GM12865 (cell line): ENCODE data around the gene UGCG.

Experiments used
- DNase-seq: peaks from one replicate; pipeline ENCODE4 v3.0.0; 2010; ENCODE audit warnings: low read depth
- H3K4me3 ChIP-seq: 2 replicates; pipeline ENCODE4 v1.5.1; 2011; ENCODE audit warnings: mild to moderate bottlenecking, low read depth, low read length, control low read depth
- CTCF ChIP-seq: IDR thresholded peaks from 2 replicates; pipeline ENCODE4 v1.5.1; 2011; ENCODE audit warnings: low read length, control low read depth, low read depth, inconsistent platforms; ENCODE audit not compliant: insufficient read depth; ENCODE audit errors: missing control alignments

The UGCG gene

GRCh38 chr9:111926421-111926875, 29.8 kb downstream of the UGCG start:
- H3K4me3 ChIP-seq: no peak overlapping the region
- no peak for TF ChIP-seq CTCF
- DNase-seq: peak; percentile 89

- no peak overlapping the region for H3K4me3 ChIP-seq
- TF ChIP-seq CTCF: no peak
- DNase-seq: no peak
These were observed 31.7 kb downstream of the UGCG start for GRCh38 chr9:111928359-111928720.

- no peak for DNase-seq
- no peak for TF ChIP-seq CTCF
- no peak overlapping the region for H3K4me3 ChIP-seq
These were observed 38.1 kb downstream of the UGCG start for GRCh38 chr9:111934747-111935146.

GRCh38 chr9:111936391-111936790, 39.8 kb downstream of the UGCG start:
- no peak for DNase-seq
- H3K4me3 ChIP-seq: no peak overlapping the region
- no peak for TF ChIP-seq CTCF

- no peak for DNase-seq
- TF ChIP-seq CTCF: no peak
- H3K4me3 ChIP-seq: no peak overlapping the region
These were observed 40.7 kb downstream of the UGCG start for GRCh38 chr9:111937301-111937700.

- DNase-seq: peak; percentile 85
- no peak for TF ChIP-seq CTCF
- H3K4me3 ChIP-seq: peak overlapping the region; percentile 13
These were observed 41.3 kb downstream of the UGCG start for GRCh38 chr9:111937781-111938426.

GRCh38 chr9:111938427-111938800, 41.8 kb downstream of the UGCG start:
- DNase-seq: no peak
- H3K4me3 ChIP-seq: peak overlapping the region; percentile 3
- no peak for TF ChIP-seq CTCF
